GM21381 (cell line): ENCODE results near the gene MYO9B.
"Not testable (repeated sequence)": the region's sequence is repeated elsewhere in the genome, so short reads cannot be mapped to it uniquely, and the experiment has no call there.

ENCODE experiments used
- ATAC-seq: cut with Tn5 transposase; IDR thresholded peaks from one replicate; pipeline ENCODE4 v1.9.1; 2021; ENCODE audit warnings: mild to moderate bottlenecking, moderate library complexity; ENCODE audit not compliant: unreplicated experiment

The MYO9B gene

DNA sequence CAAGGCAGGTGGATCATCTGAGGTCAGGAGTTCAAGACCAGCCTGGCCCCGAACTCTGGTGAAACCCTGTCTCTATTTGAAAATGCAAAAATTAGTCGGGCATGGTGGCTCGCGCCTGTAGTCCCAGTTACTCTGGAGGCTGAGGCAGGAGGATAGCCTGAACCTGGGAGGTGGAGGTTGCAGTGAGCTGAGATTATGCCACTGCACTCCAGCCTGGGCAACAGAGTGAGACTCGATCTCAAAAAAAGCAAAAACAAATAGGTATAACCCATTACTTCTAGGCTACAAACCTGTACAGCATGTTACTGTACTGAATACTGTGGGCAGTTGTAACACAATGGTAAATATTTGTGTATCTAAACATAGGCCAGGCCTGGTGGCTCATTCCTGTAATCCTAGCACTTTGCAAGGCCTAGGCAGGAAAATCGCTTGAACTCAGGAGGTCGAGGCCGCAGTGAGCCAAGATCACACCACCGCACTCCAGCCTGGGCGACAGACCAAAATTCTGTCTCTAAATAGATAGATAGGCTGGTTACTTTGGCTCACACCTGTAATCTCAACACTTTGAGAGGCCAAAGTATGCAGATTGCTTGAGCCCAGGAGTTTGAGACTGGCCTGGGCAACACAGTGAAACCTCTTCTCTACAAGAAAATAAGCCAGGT, 63.5 kb downstream of the MYO9B start:
- no peak for ATAC-seq

DNA sequence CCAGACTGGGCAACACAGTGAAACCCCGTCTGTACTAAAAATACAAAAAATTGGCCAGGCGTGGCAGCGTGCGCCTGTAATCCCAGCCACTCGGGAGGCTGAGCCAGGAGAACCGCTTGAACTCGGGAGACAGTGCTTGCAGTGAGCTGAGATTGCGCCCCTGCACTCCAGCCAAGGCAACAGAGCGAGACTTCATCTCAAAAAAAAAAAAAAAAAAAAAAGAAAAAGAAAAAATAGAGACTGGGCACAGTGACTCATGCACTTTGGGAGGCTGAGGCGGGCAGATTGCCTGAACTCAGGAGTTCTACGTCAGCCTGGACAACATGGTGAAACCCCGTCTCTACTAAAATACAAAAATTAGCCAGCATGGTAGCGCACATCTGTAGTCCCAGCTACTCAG, 69.2 kb downstream of the MYO9B start:
- ATAC-seq, result not testable (repeated sequence)

DNA sequence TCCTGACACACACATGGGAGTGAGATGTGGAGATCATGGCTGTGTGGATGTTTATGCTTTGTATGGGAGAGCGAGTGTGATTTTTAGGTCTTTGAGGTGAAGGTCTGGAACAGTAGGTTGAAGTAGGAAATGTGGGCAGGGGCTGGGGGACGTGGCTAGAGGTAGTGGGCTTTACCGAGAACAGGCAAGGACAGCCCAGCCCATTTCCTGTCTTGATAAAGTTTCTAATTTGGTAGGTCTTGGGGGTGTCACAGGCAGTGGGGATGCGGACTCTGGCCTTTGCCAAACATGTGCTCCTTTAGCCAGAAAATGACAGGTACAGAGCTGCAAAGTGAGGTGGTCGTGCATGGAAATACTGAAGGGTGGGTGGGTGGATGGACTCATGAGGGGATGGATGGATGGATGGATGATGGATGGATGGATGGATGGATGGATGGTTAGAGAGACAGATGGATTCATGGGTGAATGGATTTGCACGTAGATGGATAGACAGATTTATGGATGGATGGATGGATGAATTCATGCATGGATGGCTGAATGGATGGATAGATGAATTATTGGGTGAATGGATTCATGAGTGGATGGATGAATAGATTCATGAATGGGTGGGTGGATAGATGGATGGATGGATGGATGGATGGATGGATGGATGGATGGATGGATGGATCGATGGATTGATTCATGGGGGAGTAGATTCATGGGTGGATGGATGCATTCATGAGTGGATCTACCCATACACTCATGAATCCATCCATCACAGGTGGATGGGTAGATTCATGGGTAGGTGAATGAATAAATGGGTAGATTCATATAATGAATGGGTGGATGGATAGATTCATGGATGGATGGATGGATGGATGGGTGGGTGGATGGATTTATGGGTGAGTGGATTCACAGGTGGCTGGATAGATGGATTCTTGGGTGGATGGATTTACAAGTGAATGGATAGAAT, 70.2 kb downstream of the MYO9B start:
- ATAC-seq, result no peak

DNA sequence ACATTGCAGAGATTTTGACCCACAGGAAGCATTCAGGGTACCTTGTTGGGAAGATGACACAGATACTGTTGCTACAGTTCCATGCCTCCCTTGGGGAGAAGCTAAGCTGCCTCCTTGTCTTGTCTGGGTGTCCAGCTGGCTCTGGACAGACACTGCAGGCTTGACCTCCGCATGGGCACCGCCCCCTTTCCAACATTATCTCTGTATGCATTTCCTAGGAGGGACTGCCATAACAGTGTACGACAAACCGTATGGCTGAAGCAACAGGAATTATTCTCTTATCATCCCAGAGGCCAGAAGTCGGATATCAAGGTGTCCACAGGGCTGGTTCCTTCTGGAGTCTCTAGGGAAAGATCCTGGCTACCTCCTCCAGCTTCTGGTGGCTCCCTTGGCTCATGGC, 72.6 kb downstream of the MYO9B start:
- no peak for ATAC-seq

DNA sequence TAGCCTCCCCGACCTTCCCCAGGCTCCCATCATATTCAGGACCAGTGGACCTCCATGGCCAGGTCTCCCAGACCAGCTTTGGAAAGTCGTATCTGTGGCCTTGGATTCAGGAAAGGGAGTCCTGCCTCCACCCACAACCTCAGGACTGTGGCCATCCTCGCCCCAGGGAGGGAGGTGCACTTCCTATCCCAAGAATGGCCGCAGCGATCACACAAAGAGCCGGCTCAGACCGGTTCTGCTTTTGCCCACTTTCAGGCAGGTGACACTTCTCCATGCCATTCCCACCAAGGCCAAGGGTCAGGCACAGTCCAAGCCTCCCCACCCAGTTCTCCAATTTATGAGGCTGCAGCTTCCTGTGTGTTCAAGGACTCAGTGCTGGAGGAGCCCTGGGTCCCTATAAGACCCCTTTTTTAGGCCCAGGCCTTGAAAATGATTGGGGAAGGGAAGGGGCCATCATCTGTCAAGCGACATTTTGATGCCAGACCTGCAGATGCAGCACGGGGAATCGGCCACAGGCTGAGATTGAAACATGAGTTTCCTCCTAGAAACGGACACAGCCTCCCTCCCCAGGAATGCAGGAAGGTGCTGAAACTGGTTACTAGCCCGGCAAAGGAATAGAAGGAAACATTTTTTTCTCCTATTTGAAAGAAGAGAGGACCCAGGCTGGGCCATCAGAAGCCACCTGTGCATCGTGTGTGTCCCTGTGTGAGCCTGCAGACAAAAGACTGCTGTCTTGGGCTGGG, 74.0 kb downstream of the MYO9B start:
- ATAC-seq, result no peak

DNA sequence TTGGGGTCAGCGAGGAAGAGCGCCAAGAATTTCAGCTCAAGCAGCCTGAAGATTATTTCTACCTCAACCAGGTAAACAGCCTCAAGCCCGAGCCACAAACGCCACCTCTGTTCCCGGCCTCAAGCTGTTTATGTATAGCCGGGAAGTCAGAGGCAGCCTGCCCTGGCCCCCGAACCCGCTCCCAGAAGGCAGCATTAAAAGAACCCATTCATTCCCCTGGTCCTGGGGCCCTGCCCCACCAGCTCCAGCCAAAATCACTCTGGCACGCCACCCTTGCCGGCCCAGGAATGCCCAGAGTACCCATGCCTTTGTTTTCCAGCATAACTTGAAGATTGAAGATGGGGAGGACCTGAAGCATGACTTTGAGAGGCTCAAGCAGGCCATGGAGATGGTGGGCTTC, 78.4 kb downstream of the MYO9B start:
- ATAC-seq, result no peak

DNA sequence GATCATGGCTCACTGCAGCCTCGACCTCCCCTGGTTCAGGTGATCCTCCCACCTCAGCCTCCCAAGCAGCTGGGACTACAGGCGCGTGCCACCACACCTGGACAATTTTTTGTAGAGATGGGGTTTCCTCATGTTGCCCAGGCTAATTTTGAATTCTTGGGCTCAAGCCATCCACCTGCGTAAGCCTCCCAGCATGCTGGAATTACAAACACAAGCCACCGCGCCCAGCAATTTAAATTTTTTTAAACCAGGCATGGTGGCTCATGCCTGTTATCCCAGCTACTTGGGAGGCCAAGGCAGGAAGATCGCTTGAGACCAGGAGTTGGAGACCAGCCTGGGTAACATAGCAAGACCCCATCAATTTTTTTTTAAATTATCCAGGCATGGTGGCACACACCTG, 79.7 kb downstream of the MYO9B start:
- no peak for ATAC-seq

DNA sequence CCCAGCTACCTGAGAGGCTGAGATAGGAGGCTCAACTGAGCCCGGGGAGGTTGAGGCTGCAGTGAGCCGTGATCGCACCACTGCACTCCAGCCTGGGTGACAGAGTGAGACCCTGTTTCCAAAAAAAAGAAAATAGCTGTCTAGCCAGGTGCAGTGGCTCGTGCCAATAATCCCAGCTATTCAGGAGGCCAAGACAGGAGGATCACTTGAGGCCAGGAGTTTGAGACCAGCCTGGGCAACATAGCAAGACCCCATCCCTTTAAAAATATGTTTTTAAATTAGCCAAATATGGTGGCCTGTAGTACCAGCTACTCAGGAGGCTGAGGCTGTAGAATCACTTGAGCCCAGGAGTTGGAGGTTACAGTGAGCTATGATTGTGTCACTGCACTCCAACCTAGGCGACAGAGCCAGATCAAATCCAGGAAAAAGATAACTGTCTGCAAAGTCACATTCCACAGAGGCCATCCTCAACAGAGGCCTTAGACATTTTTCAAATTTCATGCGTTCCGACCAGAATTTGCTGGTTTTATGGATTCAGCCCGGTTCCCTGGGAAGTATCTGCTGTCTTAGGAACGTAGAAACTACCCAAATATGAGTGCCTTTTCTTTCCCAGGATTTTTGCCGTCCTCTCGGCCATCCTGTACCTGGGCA, 80.8 kb downstream of the MYO9B start:
- no peak for ATAC-seq

DNA sequence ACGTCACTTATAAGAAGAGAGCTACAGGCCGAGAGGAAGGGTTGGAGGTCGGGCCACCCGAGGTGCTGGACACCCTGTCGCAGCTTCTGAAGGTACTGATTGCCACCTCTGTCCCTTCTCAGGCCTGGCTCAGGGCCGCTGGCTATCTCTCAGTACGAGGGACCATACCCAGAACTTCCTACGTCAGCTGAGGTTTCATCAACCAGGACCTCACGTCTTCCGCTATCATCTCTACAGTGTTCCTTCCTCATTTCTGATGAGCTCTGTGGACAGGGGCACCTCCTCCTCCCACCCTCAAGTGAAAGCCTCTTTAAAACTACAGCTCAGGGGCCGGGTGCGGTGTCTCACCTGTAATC, 81.3 kb downstream of the MYO9B start:
- no peak for ATAC-seq

DNA sequence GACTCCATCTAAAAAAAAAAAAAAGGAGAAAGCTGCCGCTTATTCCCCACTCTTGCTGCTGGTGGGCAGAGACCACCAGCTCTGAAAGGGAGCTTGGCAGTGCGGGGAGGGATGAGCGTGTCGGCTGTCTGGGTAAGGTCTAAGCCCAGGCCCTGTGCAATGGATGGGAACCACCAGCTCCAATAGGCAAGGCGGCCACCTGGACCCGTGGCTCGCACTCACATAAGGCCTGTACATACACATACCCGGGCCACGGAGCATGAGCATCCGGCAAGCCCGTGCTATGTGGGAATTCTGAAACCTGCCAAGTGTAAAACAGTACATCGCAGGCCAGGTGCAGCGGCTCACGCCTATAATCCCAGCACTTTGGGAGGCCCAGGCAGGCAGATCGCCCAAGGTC, 83.0 kb downstream of the MYO9B start:
- ATAC-seq, result no peak

DNA sequence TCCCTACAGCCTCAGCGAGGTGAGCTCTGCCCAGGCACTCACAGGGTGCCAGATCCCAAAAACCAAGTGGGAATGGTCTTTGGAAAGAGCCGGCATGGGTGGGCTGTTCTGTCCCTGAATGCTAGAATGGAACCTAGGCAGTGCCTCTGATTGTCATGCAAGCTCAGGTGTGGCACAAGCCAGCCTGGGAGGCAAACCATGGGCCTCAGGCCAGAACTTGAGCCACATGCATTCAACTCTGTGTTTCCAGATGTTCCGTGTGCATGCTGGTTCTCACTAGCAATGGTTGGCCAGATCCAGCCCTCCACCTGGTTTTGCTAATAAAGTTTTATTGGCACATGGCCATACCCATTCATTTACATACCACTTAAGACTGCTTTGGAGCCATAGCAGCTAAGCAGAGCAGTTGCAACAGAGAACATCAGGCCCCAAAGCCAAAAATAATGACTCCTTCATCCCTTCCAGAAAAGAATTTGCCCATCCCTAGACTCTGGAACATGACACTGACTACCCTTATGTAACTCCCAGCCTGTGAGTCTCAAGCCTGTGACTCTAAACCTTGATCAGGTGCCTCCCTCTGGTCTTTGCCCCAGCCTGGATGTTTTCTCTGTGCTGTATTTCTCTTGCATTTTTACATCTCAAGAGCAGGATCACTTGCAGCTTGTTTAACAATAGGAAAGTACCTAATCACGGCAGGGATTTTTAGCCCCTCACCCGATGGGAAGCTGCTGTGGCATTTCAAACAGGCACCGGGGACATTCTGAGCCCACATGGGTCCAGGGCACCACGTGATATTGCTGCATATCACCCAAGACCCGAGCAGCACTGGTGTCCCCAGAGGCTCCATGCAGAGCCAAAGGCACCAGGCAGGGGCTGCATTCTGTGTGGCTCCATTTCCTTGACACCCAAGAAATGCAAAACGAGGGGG, 84.2 kb downstream of the MYO9B start:
- no peak for ATAC-seq

DNA sequence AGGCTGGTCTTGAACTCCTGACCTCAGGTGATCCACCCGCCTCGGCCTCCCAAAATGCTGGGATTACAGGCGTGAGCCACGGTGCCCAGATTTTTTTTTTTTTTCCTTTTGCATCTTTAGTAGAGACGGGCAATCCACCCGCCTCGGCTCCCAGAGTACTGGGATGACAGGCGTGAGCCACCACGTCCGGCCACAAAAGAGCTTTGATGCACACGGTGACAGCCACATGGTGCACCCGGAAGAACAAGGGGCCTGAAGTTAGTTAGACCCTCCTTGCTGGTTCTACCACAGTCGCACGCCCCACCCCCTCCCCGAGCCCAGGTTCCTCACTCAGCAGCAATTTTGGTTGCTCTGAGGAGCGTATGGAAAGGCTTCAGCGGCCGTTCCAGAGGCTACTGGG, 85.3 kb downstream of the MYO9B start:
- no peak for ATAC-seq

DNA sequence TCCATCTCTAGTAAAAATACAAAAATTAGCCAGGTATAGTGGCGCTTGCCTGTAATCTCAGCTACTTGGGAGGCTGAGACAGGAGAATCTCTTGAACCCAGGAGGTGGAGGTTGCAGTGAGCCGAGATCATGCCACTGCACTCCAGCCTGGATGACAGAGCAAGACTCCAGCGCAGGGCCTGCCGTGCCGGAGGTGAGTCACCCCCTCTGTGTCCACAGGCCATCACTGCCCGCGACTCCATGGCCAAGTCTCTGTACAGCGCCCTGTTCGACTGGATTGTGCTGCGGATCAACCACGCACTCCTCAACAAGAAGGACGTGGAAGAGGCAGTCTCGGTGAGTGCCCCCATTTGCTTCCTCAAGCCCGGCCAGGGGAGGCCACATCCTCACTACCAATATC, 86.6 kb downstream of the MYO9B start:
- not testable (repeated sequence) for ATAC-seq

DNA sequence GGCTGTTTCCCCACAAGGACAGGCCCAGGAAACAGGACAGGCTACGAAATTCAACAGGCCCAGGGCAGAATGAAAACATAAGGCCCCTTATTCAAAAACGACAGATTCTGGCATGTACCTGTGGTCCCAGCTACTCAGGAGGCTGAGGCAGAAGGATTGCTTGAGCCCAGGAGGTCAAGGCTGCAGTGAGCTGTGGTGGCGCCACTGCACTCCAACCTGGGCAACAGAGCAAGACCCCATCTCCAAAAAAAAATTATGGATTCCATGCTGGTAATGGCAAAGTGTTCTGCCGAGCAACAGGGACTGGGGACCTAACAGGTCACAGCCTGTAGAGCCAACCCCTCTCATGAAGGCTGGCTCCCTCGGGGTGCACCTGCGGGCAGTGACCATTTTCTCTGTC, 87.0 kb downstream of the MYO9B start:
- ATAC-seq, result no peak

DNA sequence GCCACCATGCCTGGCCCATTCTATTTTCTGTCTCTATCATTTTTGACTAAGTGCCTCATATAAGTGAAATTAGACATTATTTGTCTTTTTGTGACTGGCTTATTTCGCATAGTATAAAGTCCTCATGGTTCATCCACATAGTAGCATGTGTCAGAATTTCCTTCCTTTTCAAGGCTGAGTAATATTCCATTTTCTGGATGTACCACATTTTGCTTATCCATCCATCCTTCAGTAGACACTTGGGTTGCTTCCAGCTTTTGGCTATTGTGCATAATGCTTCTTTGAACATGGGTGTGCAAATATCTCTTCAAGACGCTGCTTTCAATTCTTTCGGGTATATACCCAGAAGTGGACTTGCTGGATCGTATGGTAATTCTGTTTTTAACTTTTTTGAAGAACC, 88.1 kb downstream of the MYO9B start:
- ATAC-seq, result no peak

DNA sequence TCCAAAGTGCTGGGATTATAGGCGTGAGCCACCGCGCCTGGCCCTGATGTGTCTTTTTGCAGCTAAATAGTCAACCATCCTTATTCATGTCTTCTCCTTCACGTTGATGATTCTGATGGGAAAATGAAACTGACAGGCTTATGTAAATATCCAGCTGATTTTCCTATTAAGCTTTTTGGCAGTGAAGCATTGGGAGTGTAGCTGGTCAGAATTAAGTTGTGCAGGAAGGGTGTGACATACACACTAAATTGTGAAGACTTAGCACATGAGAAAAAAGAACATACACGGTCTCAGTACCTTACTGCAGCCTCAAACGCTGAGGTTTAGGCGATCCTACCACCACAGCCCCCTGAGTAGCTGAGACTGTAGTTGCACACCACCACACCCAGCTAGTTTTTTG, 89.1 kb downstream of the MYO9B start:
- ATAC-seq, result no peak

DNA sequence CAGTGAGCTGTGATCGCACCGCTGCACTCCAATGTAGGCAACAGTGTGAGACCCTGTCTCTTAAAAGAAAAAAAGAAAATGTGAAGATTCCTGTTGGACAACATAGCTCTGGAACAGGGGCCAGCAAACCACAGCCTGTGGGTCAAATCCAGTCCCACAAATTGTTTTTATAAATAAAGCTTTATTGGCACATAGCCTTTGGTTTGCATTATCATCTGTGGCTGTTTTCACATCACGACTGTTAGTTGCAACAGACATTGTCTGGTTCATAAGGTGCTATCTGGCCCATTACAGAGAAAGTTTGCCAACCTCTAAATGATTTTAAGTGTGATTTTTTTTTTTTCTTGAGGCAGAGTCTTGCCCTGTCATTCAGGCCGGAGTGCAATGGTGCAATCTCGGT, 90.1 kb downstream of the MYO9B start:
- no peak for ATAC-seq

DNA sequence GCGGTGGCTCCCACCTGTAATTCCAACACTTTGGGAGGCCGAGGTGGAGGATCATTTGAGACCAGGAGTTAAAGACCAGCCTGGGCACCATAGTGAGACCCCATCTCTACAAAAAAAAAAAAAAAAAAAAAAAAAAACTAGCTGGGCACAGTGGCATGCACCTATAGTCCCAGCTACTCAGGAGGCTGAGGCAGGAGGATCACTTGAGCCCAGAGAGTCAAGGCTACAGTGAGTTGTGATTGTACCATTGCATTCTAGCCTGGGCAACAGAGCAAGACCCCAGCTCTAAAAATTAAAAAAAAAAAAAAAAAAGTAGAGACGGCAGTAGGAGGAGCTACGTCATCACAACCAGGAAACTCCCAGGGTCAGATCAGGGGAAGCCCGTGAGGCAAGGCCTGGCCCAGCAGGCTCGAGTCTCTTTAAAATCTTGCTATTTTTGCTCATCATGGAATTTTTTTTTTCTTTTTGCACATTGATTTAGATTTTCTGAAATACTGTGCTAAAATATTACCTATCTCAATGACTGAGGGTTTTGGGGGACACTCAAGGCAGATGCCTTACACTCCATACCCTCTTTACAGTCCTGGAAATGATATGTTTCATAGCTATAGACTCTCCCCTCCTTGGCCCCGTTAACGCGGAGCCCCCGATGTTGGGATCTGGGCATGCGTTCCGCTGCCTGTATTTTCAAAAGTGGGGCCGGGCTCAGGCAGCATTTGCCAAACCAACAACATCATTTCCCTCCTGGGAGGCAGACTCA, 95.1 kb downstream of the MYO9B start:
- no peak for ATAC-seq

DNA sequence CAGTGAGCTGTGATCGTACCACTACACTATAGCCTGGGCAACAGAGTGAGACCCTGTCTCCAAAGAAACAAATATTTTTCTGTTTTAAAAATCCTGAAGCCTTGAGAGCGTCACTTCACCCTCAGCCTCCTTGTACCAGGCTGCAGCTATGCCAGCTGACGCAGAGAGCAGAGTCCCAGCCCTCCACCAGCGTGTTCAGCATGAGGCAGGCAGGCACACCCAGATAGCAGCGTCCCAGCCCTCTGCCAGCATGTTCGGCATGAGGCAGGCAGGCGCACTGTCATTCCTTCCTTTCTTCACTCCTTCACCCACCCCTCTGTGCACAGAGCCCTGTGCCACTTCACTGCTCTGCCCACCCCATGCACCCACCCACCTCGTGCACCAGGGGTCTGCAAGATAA, 96.3 kb downstream of the MYO9B start:
- ATAC-seq, result no peak
